Erythroblast (primary cell): Measurements from ENCODE around the gene LIN54.

ENCODE experiments used
- GATA1 ChIP-seq: IDR thresholded peaks from 2 replicates; pipeline ENCODE4 v1.6.1; 2011; ENCODE audit warnings: low read depth, mild to moderate bottlenecking, control low read depth, low read length, moderate library complexity
- POLR2A ChIP-seq: IDR thresholded peaks from 2 replicates; pipeline ENCODE4 v1.6.1; 2011; ENCODE audit warnings: mild to moderate bottlenecking, low read length

GRCh38 chr4:82896755-82897154 is 113.9 kb downstream of the LIN54 start:
- TF ChIP-seq POLR2A (no peak), GATA1 (no peak)
